ENCODE measurements around the gene RNLS. TPM values are rescaled to one million over a fixed set of nuclear protein-coding genes. Genes with fewer than 3 reads are reported as not detected.

The RNLS gene
- polyA plus RNA-seq, 3 donors = 3.3 to 3.9 (median 3.7) TPM

DNA sequence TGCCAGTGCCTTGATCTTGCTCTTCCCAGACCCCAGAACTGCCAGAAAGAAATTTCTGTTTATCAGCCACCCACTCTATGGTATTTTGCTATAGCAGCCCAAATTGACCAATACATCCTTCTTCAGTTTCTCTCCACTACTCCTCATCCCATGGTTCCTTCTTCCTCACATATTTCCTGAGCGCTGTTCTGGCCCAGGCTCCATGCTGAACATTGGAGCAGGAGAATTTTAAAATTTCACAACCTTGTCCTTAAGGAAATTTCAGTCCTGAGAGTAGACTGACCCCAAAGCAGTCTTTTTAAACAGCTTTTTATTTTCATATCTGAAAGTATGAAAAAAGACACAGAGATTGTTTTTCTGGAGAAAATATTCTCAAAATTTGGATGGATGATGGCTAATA, 297.1 kb downstream of the RNLS start:
- H3K4me2 ChIP-seq (replicated peaks; ENCODE audit: extremely low read depth, low read length, poor library complexity, severe bottlenecking) = no peak overlapping the region
- H3K4me3 Mint-ChIP-seq = no peak overlapping the region
- peaks cover 0 to 3% (median 0%) of the 10 kb centered on the region in 7 donors for H3K9me3 Mint-ChIP-seq
- DNase-seq = no peak
- no peak overlapping the region for H3K4me3 ChIP-seq (replicated peaks in 1 of 3; ENCODE audit: low read depth in 2 of 3, low read length in 3 of 3)
- no CpG with 5 or more reads among the region's 1 CpG for WGBS (ENCODE audit: insufficient coverage)
- H4K20me1 ChIP-seq (ENCODE audit: insufficient read depth, low read length) = no peaks in the 10 kb centered on the region
- TF ChIP-seq, protein P1, sequence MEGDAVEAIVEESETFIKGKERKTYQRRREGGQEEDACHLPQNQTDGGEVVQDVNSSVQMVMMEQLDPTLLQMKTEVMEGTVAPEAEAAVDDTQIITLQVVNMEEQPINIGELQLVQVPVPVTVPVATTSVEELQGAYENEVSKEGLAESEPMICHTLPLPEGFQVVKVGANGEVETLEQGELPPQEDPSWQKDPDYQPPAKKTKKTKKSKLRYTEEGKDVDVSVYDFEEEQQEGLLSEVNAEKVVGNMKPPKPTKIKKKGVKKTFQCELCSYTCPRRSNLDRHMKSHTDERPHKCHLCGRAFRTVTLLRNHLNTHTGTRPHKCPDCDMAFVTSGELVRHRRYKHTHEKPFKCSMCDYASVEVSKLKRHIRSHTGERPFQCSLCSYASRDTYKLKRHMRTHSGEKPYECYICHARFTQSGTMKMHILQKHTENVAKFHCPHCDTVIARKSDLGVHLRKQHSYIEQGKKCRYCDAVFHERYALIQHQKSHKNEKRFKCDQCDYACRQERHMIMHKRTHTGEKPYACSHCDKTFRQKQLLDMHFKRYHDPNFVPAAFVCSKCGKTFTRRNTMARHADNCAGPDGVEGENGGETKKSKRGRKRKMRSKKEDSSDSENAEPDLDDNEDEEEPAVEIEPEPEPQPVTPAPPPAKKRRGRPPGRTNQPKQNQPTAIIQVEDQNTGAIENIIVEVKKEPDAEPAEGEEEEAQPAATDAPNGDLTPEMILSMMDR (IDR thresholded peaks at IDR 0.05) = no peak
- peaks cover 18% of the 10 kb centered on the region for H3K4me1 Mint-ChIP-seq
- H3K27ac Mint-ChIP-seq = no peak overlapping the region
- H3K79me2 ChIP-seq (ENCODE audit: insufficient read depth, low read length) = no peaks in the 10 kb centered on the region
- H3K9me3 ChIP-seq (replicated peaks in 1 of 2; ENCODE audit: control insufficient read depth in 1 of 2, insufficient read depth in 1 of 2, low read length in 2 of 2) = no peaks in the 10 kb centered on the region
- H3K36me3 Mint-ChIP-seq = no peaks in the 10 kb centered on the region
- intact Hi-C loops (cut with micrococcal nuclease) = no loop called here
- no peak overlapping the region for H3K9ac ChIP-seq (ENCODE audit: insufficient read depth, low read length, poor library complexity, severe bottlenecking)
- no peaks in the 10 kb centered on the region for H3K27me3 Mint-ChIP-seq (ENCODE audit: low read depth in 3 of 3)
- H3K27ac ChIP-seq (ENCODE audit: low read depth in 1 of 2, low read length in 2 of 2) = no peak overlapping the region
- H2AFZ ChIP-seq (ENCODE audit: insufficient read depth, low read depth, low read length, poor library complexity, severe bottlenecking) = no peak overlapping the region
- no peaks in the 10 kb centered on the region for H3K36me3 ChIP-seq (replicated peaks in 1 of 2; ENCODE audit: control insufficient read depth in 1 of 2, insufficient read depth in 2 of 2, low read length in 2 of 2)
- H3K27me3 ChIP-seq (ENCODE audit: control insufficient read depth in 2 of 2, insufficient read depth in 2 of 2, low read length in 2 of 2) = no peaks in the 10 kb centered on the region
- peaks cover 8 to 15% of the 10 kb centered on the region in 2 donors for H3K4me1 ChIP-seq (ENCODE audit: control insufficient read depth in 1 of 2, insufficient read depth in 2 of 2, low read length in 2 of 2)

DNA sequence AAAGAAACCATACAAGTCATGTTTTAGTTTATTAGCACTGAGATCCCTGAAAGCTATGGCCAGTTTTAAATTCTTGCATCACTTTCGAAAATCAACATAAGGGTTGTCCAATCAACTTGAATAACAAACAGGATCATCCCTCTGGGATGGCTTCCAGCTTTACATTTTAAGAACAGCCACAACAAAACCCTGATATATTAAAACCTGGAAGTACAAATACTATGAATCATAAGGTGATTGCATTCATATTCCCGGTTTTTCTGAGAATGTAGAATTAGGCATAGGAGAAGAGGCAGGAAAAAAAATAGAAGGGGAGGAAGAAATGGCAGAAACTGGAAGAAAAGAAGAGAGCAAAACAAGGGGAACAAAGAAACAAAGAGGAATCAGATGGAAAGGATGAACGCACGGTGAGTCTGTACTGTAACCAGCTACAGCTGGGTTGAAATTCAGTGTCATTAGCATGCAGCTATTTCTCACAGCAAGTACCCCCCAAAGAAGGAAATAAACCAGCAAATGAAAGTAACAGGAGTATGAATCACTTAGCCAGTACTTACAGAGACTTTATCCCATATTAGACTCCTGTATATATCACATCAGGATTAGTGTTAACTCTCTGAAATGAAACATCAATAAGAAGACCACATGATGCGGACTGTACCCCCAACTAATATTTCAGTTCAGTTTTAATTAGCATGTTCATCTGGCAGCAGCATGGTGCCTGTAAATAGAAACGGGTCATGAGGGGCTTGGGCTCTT, 301.3 kb downstream of the RNLS start:
- H3K9ac ChIP-seq (ENCODE audit: insufficient read depth, low read length, poor library complexity, severe bottlenecking) = no peak overlapping the region
- DNase-seq = peak in 2 of 3 donors; percentile 18 to 50
- peaks cover 21% of the 10 kb centered on the region for H3K4me1 Mint-ChIP-seq
- peak overlapping the region; percentile 49 for H3K4me2 ChIP-seq (replicated peaks; ENCODE audit: extremely low read depth, low read length, poor library complexity, severe bottlenecking)
- H3K4me1 ChIP-seq (ENCODE audit: control insufficient read depth in 1 of 2, insufficient read depth in 2 of 2, low read length in 2 of 2) = peaks cover 8 to 15% of the 10 kb centered on the region in 2 donors
- no peaks in the 10 kb centered on the region for H3K27me3 ChIP-seq (ENCODE audit: control insufficient read depth in 2 of 2, insufficient read depth in 2 of 2, low read length in 2 of 2)
- TF ChIP-seq, protein P1 (IDR thresholded peaks at IDR 0.05) = no peak
- no peak overlapping the region for H2AFZ ChIP-seq (ENCODE audit: insufficient read depth, low read depth, low read length, poor library complexity, severe bottlenecking)
- no peaks in the 10 kb centered on the region for H3K9me3 ChIP-seq (replicated peaks in 1 of 2; ENCODE audit: control insufficient read depth in 1 of 2, insufficient read depth in 1 of 2, low read length in 2 of 2)
- H3K9me3 Mint-ChIP-seq = peaks cover 0 to 3% (median 0%) of the 10 kb centered on the region in 7 donors
- peak overlapping the region in 2 of 7 donors; percentile 4 for H3K27ac Mint-ChIP-seq
- H3K4me3 ChIP-seq (replicated peaks in 1 of 3; ENCODE audit: low read depth in 2 of 3, low read length in 3 of 3) = peak overlapping the region in 1 of 3 experiments; percentile 31
- intact Hi-C loops (cut with micrococcal nuclease) = no loop called here
- no peaks in the 10 kb centered on the region for H3K36me3 ChIP-seq (replicated peaks in 1 of 2; ENCODE audit: control insufficient read depth in 1 of 2, insufficient read depth in 2 of 2, low read length in 2 of 2)
- H3K27me3 Mint-ChIP-seq (ENCODE audit: low read depth in 3 of 3) = peaks cover 0 to 3% (median 0%) of the 10 kb centered on the region in 3 donors
- H3K79me2 ChIP-seq (ENCODE audit: insufficient read depth, low read length) = no peaks in the 10 kb centered on the region
- H3K4me3 Mint-ChIP-seq = peak overlapping the region in 1 of 2 donors; percentile 32
- H3K36me3 Mint-ChIP-seq = peaks cover 0 to 3% of the 10 kb centered on the region in 2 donors
- H4K20me1 ChIP-seq (ENCODE audit: insufficient read depth, low read length) = no peaks in the 10 kb centered on the region
- H3K27ac ChIP-seq (ENCODE audit: low read depth in 1 of 2, low read length in 2 of 2) = peak overlapping the region in 1 of 2 donors; percentile 15
- 100% methylated on average over 1 of the region's 6 CpGs for WGBS (ENCODE audit: insufficient coverage)

All from CD14-positive monocyte (primary cell).